PC-3 (cell line): ENCODE data around the gene ATP12A. TPM values are rescaled to one million over a fixed set of nuclear protein-coding genes. Genes with fewer than 3 reads are reported as not detected.
A peak's percentile ranks its signal among the peaks of the same experiment; 100 is the strongest.

ENCODE experiments used
- ATAC-seq: fragments of 200-7000 bp; cut with Tn5 transposase; 2 replicates; pipeline ENCODE4 v1.9.1; 2020; ENCODE audit warnings: mild to moderate bottlenecking, moderate library complexity
- BruUV-seq: library from RNA; stranded (reverse); fragments of 400-500 nt; replicated peaks from 2 replicates; lab custom pipeline; 2021; lab: Mats Ljungman, UMichigan
- CTCF ChIA-PET: fragments of 300-600 bp; sonication (Branson Sonifier 250); formaldehyde crosslinking; loops from one replicate; lab custom pipeline; 2022; ENCODE audit warnings: antibody characterized with exemption; lab: Charles Lee
- POLR2A ChIA-PET: fragments of 300-600 bp; sonication (Branson Sonifier 250); formaldehyde crosslinking; loops from one replicate; lab custom pipeline; 2022; ENCODE audit warnings: antibody characterized with exemption; ENCODE audit not compliant: unreplicated experiment; lab: Charles Lee
- DNase-seq: peaks from one replicate; pipeline ENCODE4 v3.0.0-alpha.2; 2015
- H2AFZ ChIP-seq: fragments of 300-600 bp; sonication (generic); 2 replicates; pipeline ENCODE4 v1.6.0; 2016; ENCODE audit warnings: antibody characterized with exemption, low read length
- H3F3A ChIP-seq: fragments of 300-600 bp; sonication (generic); one replicate; pipeline ENCODE4 v1.6.0; 2017; ENCODE audit warnings: antibody characterized with exemption, low read length, control low read depth, mild to moderate bottlenecking; ENCODE audit not compliant: unreplicated experiment
- H3K27ac ChIP-seq: fragments of 300-600 bp; sonication (generic); 2 replicates; pipeline ENCODE4 v1.5.1; 2016; ENCODE audit warnings: mild to moderate bottlenecking, low read length
- H3K27me3 ChIP-seq: fragments of 300-600 bp; sonication (generic); 2 replicates; pipeline ENCODE4 v1.6.1; 2016; ENCODE audit warnings: low read length, mixed read lengths
- H3K36me3 ChIP-seq: fragments of 300-600 bp; sonication (generic); 2 replicates; pipeline ENCODE4 v1.6.1; 2016; ENCODE audit warnings: low read depth, mixed run types, low read length, mixed read lengths
- H3K4me1 ChIP-seq: fragments of 300-600 bp; sonication (generic); 2 replicates; pipeline ENCODE4 v1.5.1; 2016; ENCODE audit warnings: low read length; ENCODE audit not compliant: insufficient read depth
- H3K4me2 ChIP-seq: fragments of 300-600 bp; sonication (generic); 2 replicates; pipeline ENCODE4 v1.6.0; 2016; ENCODE audit warnings: low read length
- H3K4me3 ChIP-seq: fragments of 300-600 bp; sonication (generic); 2 replicates; pipeline ENCODE4 v1.5.1; 2016; ENCODE audit warnings: mild to moderate bottlenecking, low read length, mixed read lengths
- H3K79me2 ChIP-seq: fragments of 300-600 bp; sonication (generic); 2 replicates; pipeline ENCODE4 v1.6.1; 2017; ENCODE audit warnings: low read length, mixed read lengths
- H3K9ac ChIP-seq: fragments of 300-600 bp; sonication (generic); 2 replicates; pipeline ENCODE4 v1.6.0; 2016; ENCODE audit warnings: mild to moderate bottlenecking, low read length
- H3K9me2 ChIP-seq: fragments of 300-600 bp; sonication (generic); replicated peaks from 2 replicates; pipeline ENCODE4 v1.6.1; 2016; ENCODE audit warnings: mixed run types, low read length, mixed read lengths
- H3K9me3 ChIP-seq: fragments of 300-600 bp; sonication (generic); 2 replicates; pipeline ENCODE4 v1.6.1; 2016; ENCODE audit warnings: low read length, mixed read lengths
- H4K20me1 ChIP-seq: fragments of 300-600 bp; sonication (generic); 2 replicates; pipeline ENCODE4 v1.6.1; 2016; ENCODE audit warnings: low read length, mixed read lengths
- EZH2 ChIP-seq: fragments of 300-600 bp; sonication (generic); IDR thresholded peaks from one replicate; pipeline ENCODE4 v1.6.1; 2017; ENCODE audit warnings: antibody characterized with exemption, mild to moderate bottlenecking, low read length; ENCODE audit not compliant: unreplicated experiment
- EZH2phosphoT487 ChIP-seq: fragments of 300-600 bp; sonication (generic); IDR thresholded peaks from 2 replicates; pipeline ENCODE4 v1.6.1; 2018; ENCODE audit warnings: mild to moderate bottlenecking, antibody characterized with exemption, low read length, borderline replicate concordance
- intact Hi-C: fragments of 100-400 bp; cut with micrococcal nuclease; formaldehyde crosslinking; loops from 2 replicates; pipeline ENCODE4 v1.9.0; 2023
- total RNA-seq: library from RNA; depleted of rRNA; stranded (reverse); fragments of >200 nt; gene quantifications from 2 replicates; pipeline ENCODE4 v1.2.3, GENCODE V29; 2014
- TF ChIP-seq, protein P1 (sequence below): fragments of 300-600 bp; sonication (generic); conservative IDR thresholded peaks from 2 replicates; pipeline ENCODE4 v1.5.1; 2017; ENCODE audit warnings: antibody characterized with exemption, low read depth, mild to moderate bottlenecking, low read length

The ATP12A gene
- total RNA-seq, 1 experiment from 2014 or later: 0.11 TPM

DNA sequence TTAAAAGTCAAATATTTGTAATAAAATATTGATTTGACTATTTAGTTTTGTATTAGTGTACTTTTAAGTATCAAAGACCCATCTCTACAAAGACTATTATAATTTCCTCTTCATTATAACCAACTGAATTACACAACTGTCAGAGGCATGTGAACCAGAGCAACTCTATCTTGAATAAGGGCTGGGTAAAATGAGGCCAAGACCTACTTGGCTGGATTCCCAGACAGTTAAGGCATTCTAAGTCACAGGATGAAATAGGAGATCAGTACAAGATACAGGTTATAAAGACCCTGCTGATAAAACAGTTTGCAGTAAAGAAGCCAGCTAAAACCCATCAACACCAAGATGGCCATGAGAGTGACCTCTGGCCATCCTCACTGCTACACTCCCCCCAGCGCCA lies 36.2 kb upstream of the ATP12A start:
- Histone ChIP-seq H3K9me3 (no peaks in the 10 kb centered on the region), H2AFZ (no peak overlapping the region), H4K20me1 (no peaks in the 10 kb centered on the region), H3K27ac (no peak overlapping the region), H3K9ac (no peak overlapping the region), H3K9me2 (no peaks in the 10 kb centered on the region), H3K27me3 (no peaks in the 10 kb centered on the region), H3K36me3 (no peaks in the 10 kb centered on the region), H3F3A (no peaks in the 10 kb centered on the region), H3K79me2 (no peaks in the 10 kb centered on the region), H3K4me3 (no peak overlapping the region), H3K4me1 (no peaks in the 10 kb centered on the region), H3K4me2 (no peak overlapping the region)
- DNase-seq (peak; percentile 27), ATAC-seq (no peak)
- intact Hi-C loops: no loop called here
- TF ChIP-seq EZH2phosphoT487: no peak
- no peak for TF ChIP-seq EZH2
- TF ChIP-seq, protein P1, sequence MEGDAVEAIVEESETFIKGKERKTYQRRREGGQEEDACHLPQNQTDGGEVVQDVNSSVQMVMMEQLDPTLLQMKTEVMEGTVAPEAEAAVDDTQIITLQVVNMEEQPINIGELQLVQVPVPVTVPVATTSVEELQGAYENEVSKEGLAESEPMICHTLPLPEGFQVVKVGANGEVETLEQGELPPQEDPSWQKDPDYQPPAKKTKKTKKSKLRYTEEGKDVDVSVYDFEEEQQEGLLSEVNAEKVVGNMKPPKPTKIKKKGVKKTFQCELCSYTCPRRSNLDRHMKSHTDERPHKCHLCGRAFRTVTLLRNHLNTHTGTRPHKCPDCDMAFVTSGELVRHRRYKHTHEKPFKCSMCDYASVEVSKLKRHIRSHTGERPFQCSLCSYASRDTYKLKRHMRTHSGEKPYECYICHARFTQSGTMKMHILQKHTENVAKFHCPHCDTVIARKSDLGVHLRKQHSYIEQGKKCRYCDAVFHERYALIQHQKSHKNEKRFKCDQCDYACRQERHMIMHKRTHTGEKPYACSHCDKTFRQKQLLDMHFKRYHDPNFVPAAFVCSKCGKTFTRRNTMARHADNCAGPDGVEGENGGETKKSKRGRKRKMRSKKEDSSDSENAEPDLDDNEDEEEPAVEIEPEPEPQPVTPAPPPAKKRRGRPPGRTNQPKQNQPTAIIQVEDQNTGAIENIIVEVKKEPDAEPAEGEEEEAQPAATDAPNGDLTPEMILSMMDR: no peak
- CTCF ChIA-PET: no interaction called here
- POLR2A ChIA-PET: no interaction called here
- BruUV-seq: no TSS peak

DNA sequence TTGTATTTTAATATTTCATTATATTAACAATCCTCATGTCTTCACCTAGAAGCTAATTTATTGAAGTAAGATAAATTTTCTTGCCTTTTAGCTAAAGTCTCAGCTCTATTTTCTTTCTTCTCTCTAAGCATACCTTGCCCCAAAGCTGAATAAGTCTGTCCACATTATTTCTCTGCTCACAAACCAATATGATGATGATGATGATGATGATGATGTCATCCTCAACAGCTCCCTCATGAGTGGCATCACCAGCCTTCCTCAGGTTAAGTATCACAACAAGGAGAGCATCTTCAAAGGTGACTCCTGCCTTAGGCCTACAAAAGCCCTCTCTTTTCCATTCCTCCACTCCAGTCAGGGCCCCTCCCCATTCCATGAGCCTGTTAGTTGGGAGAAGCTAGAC lies 31.9 kb upstream of the ATP12A start:
- intact Hi-C loops: no loop called here
- DNase-seq: no peak
- Histone ChIP-seq H3K27me3 (no peaks in the 10 kb centered on the region), H3K4me3 (no peak overlapping the region), H3K9ac (no peak overlapping the region), H3K79me2 (no peaks in the 10 kb centered on the region), H3K9me2 (no peaks in the 10 kb centered on the region), H3K27ac (no peak overlapping the region), H3K4me2 (no peak overlapping the region), H3F3A (no peaks in the 10 kb centered on the region), H4K20me1 (no peaks in the 10 kb centered on the region), H3K4me1 (peaks cover 16% of the 10 kb centered on the region), H3K36me3 (no peaks in the 10 kb centered on the region), H2AFZ (no peak overlapping the region), H3K9me3 (no peaks in the 10 kb centered on the region)
- TF ChIP-seq, protein P1: no peak
- TF ChIP-seq EZH2phosphoT487 (no peak), EZH2 (no peak)
- ChIA-PET CTCF (no interaction called here), POLR2A (no interaction called here)
- BruUV-seq: no TSS peak
- no peak for ATAC-seq

DNA sequence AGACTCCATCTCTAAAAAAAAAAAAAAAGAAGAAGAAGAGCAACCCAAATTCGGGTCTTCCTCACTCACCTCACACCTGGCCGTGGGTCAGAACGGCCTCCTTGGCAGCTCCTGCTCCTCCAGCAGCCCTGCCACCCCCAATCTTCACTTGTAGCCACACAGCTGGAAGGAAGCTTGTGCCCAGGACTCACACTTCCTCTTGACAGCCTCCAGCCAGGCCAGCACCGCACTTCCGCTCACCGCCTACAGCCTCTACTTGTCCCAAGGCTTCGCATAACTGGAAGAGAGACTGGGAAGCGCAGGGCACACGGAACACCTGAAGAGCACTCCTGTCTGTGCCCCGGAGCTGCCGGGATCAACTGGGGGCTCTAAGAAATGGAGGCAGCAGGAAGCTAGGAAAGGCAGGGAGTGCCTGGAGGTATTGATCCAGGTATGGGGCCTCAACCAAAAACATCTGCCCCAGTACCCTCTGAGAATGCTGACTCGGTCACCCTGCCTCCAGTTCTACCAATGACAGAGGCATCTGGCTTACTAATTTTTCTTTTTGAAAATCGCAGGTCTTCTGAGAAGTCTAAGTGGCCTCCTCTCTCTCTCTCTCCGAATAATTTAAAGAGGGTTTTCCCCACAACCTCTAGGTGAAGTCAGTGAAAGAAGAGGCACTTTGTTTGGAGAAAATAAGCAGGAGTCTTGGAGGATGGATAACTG lies 31.1 kb upstream of the ATP12A start:
- Histone ChIP-seq H3K4me2 (no peak overlapping the region), H2AFZ (no peak overlapping the region), H3F3A (no peaks in the 10 kb centered on the region), H4K20me1 (no peaks in the 10 kb centered on the region), H3K36me3 (no peaks in the 10 kb centered on the region), H3K4me3 (no peak overlapping the region), H3K9ac (no peak overlapping the region), H3K4me1 (peaks cover 16% of the 10 kb centered on the region), H3K27me3 (no peaks in the 10 kb centered on the region), H3K79me2 (no peaks in the 10 kb centered on the region), H3K9me3 (no peaks in the 10 kb centered on the region), H3K27ac (no peak overlapping the region), H3K9me2 (no peaks in the 10 kb centered on the region)
- DNase-seq (no peak), ATAC-seq (no peak)
- TF ChIP-seq EZH2phosphoT487: no peak
- TF ChIP-seq, protein P1: no peak
- ChIA-PET CTCF (no interaction called here), POLR2A (no interaction called here)
- no TSS peak for BruUV-seq
- intact Hi-C loops: no loop called here
